ENCODE results near the gene FGF7. TPM values are rescaled to one million over a fixed set of nuclear protein-coding genes. Genes with fewer than 3 reads are reported as not detected.
"Not testable (repeated sequence)": the region's sequence is repeated elsewhere in the genome, so short reads cannot be mapped to it uniquely, and the experiment has no call there.

Gene FGF7, protein sequence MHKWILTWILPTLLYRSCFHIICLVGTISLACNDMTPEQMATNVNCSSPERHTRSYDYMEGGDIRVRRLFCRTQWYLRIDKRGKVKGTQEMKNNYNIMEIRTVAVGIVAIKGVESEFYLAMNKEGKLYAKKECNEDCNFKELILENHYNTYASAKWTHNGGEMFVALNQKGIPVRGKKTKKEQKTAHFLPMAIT
- total RNA-seq (under 1 TPM; 0.23 to 0.25 TPM), polyA plus RNA-seq (under 1 TPM in 1 of 3 donors, not detected in 2; 0.02 TPM), total RNA-seq (0 to 0.09 (median 0.04) reads per million in 6 experiments)

DNA sequence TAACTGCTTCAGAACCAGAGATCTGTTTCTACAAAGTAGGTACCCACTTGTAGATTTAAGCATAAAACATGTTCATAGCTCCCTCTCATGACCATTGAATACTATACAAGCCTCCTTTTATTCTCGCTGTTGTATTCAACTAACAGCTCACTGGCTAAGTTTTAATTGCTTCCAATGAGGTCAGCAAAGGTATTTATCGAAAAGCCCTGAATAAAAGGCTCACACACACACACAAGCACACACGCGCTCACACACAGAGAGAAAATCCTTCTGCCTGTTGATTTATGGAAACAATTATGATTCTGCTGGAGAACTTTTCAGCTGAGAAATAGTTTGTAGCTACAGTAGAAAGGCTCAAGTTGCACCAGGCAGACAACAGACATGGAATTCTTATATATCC lies at the start of gene FGF7:
Gene FGF7 (plus strand): TSS at position 222 of the 400 bp plus-strand sequence. CDS start 1,056 bp downstream, outside the sequence.
- H3K36me3 Mint-ChIP-seq: no peaks in the 10 kb centered on the region
- POLR2A ChIA-PET: no interaction called here
- ATAC-seq (no peak), DNase-seq (no peak)
- peak within 1 kb of the TSS in 3 of 10 donors; percentile 6 to 80 (median 11) for H3K27ac Mint-ChIP-seq
- H3K4me1 Mint-ChIP-seq: peaks cover 0 to 7% (median 4%) of the 10 kb centered on the region in 4 donors
- H3K4me3 Mint-ChIP-seq: peak within 1 kb of the TSS in 5 of 10 donors; percentile 12 to 74 (median 57)
- no peaks in the 10 kb centered on the region for H3K9me3 Mint-ChIP-seq
- no peaks in the 10 kb centered on the region for H3K27me3 Mint-ChIP-seq

DNA sequence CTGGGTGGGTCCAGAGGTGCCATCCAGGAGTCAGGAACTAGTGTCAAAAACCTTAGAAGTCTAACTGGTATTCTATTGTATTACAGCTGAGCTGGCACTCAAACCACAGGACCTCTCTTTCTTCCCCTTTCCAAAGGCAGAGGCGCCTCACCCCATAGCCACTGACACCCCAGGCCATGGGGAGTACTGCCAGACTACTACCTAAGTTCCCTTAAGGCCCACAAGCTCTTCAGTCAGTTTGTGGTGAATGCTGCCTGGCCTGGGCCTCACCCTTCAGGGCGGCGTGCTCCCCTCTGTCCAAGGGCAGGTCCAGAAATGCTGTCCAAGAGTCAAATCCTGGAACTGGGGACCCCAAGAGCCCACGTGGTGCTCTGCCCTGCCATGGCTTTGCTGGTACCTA lies 43.0 kb upstream of the FGF7 start:
- H3K4me1 Mint-ChIP-seq: no peaks in the 10 kb centered on the region
- H3K4me3 Mint-ChIP-seq: no peak overlapping the region
- DNase-seq (no peak), ATAC-seq (no peak)
- POLR2A ChIA-PET: no interaction called here
- H3K36me3 Mint-ChIP-seq: peaks cover 0 to 4% (median 1%) of the 10 kb centered on the region in 3 donors
- H3K9me3 Mint-ChIP-seq: peaks cover 0 to 3% (median 0%) of the 10 kb centered on the region in 9 donors
- no peaks in the 10 kb centered on the region for H3K27me3 Mint-ChIP-seq
- no peak overlapping the region for H3K27ac Mint-ChIP-seq

DNA sequence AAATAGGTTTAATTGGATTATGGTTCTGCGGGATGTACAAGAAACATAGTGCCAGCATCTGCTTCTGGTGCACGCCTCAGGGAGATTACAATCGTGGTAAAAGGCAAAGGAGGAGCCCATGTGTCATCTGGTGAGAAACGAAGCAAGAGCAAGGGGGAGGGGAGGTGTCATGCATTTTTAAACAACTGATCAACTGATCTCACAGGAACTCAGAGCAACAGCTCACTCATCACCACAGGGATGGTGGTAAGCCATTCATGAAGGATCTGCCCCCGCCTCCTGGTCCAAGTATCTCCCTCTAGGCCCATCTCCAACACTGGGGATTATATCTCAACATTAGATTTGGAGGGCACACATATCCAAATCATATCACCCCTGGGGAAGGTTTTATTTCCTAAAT lies 42.1 kb upstream of the FGF7 start:
- Mint-ChIP-seq H3K27me3 (no peaks in the 10 kb centered on the region), H3K9me3 (peaks cover 0 to 12% (median 0%) of the 10 kb centered on the region in 9 donors), H3K4me3 (no peak overlapping the region), H3K4me1 (no peaks in the 10 kb centered on the region), H3K36me3 (peaks cover 0 to 12% (median 1%) of the 10 kb centered on the region in 3 donors), H3K27ac (no peak overlapping the region)
- DNase-seq (no peak), ATAC-seq (no peak)
- POLR2A ChIA-PET: no interaction called here

DNA sequence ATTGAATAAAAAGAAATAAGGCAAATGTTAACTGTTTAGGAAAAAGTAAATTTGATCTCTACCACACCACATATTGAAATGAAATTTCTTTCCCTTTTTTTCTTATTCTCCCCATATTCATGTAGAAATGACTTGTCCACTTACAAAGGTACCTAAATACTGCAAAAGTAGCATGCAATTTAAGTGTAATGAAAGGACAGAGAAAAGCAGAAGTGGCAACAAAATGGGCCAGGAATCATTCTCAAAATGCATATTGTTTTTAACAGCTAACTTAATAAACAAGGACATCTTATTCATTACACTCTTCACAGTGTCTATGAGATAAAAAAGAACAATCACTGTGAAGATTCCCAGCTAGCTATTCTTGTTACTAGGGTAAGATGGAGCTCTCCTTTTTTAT lies 40.6 kb upstream of the FGF7 start:
- Mint-ChIP-seq H3K36me3 (peaks cover 0 to 24% (median 1%) of the 10 kb centered on the region in 3 donors), H3K27me3 (peaks cover 0 to 3% (median 2%) of the 10 kb centered on the region in 5 donors), H3K27ac (no peak overlapping the region), H3K9me3 (peaks cover 0 to 27% (median 0%) of the 10 kb centered on the region in 9 donors), H3K4me3 (no peak overlapping the region), H3K4me1 (no peaks in the 10 kb centered on the region)
- POLR2A ChIA-PET: no interaction called here
- DNase-seq (no peak), ATAC-seq (no peak)

DNA sequence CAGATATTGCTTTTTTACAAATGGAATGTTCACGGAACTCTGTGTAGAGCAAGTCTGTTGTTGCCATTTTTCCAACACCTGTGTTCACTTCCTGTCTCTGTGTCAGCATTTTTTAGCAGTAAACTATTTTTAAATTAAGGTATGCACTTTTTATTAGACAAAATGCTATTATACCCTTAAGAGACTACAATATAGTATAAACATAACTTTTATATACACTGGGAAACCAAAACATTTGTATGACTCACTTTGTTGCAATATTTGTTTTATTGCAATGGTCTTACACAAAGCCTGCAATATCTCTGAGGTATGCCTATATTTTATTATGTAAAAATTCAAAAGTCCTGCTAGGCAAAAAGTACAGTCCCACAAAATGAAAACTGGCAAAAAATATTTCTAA lies 39.8 kb upstream of the FGF7 start:
- no peak overlapping the region for H3K27ac Mint-ChIP-seq
- H3K4me3 Mint-ChIP-seq: no peak overlapping the region
- POLR2A ChIA-PET: no interaction called here
- H3K4me1 Mint-ChIP-seq: no peaks in the 10 kb centered on the region
- ATAC-seq (no peak), DNase-seq (no peak)
- peaks cover 0 to 35% (median under 1%) of the 10 kb centered on the region in 9 donors for H3K9me3 Mint-ChIP-seq
- peaks cover 0 to 31% (median 4%) of the 10 kb centered on the region in 3 donors for H3K36me3 Mint-ChIP-seq
- H3K27me3 Mint-ChIP-seq: peaks cover 0 to 3% (median 2%) of the 10 kb centered on the region in 5 donors

DNA sequence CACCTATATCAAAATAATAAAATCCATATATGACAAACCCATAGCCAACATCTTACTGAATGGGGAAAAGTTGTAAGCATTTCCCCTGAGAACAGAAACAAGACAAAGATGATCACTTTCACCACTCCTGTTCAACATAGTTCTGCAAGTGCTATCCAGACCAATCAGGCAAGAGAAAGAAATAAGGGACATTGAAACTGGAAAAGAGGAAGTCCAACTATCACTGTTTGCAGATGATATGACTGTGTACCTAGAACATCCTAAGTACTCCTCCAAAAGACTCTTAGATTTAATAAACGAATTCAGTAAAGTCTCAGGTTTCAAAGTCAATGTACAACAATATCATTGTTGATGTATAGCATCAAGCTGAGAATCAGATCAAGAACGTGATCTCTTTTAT lies 35.6 kb upstream of the FGF7 start:
- no peak for ATAC-seq
- Mint-ChIP-seq H3K27me3 (peaks cover 0 to 4% (median 2%) of the 10 kb centered on the region in 5 donors), H3K9me3 (peaks cover 0 to 46% (median 3%) of the 10 kb centered on the region in 9 donors), H3K4me3 (no peak overlapping the region), H3K36me3 (peaks cover 0 to 40% (median 3%) of the 10 kb centered on the region in 3 donors), H3K4me1 (no peaks in the 10 kb centered on the region), H3K27ac (no peak overlapping the region)
- POLR2A ChIA-PET: no interaction called here
- no peak for DNase-seq

DNA sequence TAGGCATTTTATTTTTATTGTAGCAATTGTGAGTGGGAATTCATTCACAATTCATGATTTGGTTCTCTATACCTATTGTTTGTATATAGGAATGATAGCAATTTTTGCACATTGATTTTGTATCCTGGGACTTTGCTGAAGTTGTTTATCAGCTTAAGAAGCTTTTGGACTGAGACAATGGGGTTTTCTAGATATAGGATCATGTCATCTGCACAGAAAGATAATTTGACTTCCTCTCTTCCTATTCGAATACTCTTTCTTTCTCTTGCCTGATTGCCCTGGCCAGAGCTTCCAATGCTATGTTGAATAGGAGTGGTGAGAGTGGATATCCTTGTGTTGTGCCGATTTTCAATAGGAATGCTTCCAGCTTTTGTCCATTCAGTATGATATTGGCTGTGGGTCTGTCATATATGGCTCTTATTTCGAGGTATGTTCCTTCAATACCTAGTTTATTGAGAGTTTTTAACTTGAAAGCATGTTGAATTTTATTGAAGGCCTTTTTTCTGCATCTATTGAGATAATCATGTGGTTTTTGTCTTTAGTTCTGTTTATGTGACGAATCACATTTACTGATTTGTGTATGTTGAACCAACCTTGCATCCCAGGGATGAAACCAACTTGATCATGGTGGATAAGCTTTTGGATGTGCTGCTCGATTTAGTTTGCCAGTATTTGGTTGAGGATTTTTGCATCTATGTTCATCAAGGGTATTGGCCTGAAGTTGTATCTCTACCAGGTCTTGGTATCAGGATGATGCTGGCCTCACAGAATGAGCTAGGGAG lies 20.3 kb upstream of the FGF7 start:
- H3K27me3 Mint-ChIP-seq, POLR2A ChIA-PET, H3K4me1 Mint-ChIP-seq, DNase-seq, H3K27ac Mint-ChIP-seq, ATAC-seq, H3K4me3 Mint-ChIP-seq: not testable (repeated sequence)
- H3K9me3 Mint-ChIP-seq: peaks cover 0 to 47% (median 13%) of the 10 kb centered on the region in 9 donors
- peaks cover 0 to 18% (median 0%) of the 10 kb centered on the region in 3 donors for H3K36me3 Mint-ChIP-seq

DNA sequence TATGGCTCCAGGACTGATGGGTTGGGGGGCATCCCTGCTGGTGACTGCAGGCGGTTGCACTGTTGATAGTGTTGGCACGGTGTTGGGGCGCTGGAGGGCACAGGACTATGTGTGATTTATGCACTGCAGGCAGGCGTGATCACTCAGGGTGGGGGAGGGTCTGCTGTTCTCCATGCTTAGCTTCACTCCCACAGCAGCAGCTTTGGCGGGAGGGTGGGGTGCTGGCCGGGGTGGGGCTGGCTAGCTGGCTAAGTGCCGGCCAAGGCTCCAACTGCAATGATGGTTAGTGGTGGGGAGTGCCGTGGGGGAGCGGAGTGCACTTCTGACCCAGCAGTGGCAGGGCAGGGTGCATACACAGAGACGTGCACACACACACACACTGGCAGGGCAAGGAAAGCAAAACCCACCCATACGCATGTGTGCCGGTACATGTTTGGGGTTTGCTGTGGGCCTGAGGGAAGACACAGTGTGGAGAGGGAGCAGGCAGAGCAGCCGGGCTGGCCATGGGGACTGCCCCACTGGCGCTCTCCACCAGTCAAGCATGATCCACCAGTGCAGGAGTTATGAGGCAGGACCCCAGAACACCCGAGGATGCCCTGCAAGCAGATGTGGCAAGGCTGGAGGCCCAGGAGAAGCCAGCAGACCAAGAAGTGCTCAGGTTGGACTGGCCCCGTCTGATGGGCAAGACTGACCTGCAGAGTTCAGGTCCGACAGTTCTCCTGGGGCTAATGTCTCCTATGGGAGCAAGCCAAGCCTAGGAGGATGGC lies 16.5 kb upstream of the FGF7 start:
- Mint-ChIP-seq H3K9me3 (peaks cover 0 to 44% (median 13%) of the 10 kb centered on the region in 9 donors), H3K4me1 (no peaks in the 10 kb centered on the region), H3K27me3 (peaks cover 6 to 17% (median 9%) of the 10 kb centered on the region in 5 donors), H3K27ac (no peak overlapping the region), H3K4me3 (no peak overlapping the region), H3K36me3 (peaks cover 0 to 18% (median 0%) of the 10 kb centered on the region in 3 donors)
- POLR2A ChIA-PET: no interaction called here
- no peak for ATAC-seq
- no peak for DNase-seq

DNA sequence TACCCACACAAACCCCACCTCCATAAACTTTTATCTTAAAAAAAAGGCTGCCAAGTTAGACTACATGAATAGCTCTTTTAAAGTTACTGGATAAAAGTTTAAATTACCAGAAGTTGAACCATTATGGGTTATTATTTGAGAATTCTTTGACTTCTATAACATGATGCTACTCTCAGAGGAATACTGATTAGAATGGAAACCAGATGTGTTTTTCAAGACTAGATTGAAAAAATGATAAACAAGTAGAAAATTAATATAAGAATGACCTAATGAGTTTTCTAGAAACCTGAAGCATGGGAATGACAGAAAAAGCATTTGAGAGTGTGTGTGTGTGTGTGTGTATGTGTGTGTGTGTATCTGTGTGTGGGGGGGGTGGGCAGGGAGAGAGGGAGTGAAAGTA lies 12.4 kb upstream of the FGF7 start:
- POLR2A ChIA-PET: no interaction called here
- no peak for DNase-seq
- no peaks in the 10 kb centered on the region for H3K36me3 Mint-ChIP-seq
- no peak for ATAC-seq
- peaks cover 0 to 5% (median 0%) of the 10 kb centered on the region in 9 donors for H3K9me3 Mint-ChIP-seq
- no peak overlapping the region for H3K4me3 Mint-ChIP-seq
- peaks cover 6 to 39% (median 11%) of the 10 kb centered on the region in 5 donors for H3K27me3 Mint-ChIP-seq
- H3K4me1 Mint-ChIP-seq: no peaks in the 10 kb centered on the region
- H3K27ac Mint-ChIP-seq: peak overlapping the region in 1 of 10 donors; percentile 36

DNA sequence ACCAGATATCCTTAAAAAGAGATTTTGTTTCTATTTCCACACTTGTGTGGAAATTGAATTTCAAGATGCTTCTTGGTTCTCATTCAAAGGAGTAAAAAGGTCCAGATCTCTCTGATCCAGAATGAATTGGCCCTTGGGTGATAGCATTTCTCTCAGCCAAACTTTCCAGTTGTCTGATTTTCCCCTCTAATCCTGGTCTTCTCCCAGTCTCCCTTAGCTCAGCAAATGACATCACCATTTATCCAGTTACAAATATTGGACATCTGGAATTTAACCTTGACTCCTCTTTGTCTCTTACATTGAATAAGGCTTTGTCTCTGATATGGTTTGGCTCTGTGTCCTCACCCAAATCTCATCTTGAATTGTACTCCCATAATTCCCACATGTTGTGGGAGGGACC lies 10.2 kb upstream of the FGF7 start:
- Mint-ChIP-seq H3K4me3 (no peak overlapping the region), H3K27me3 (peaks cover 6 to 47% (median 15%) of the 10 kb centered on the region in 5 donors), H3K27ac (no peak overlapping the region), H3K4me1 (no peaks in the 10 kb centered on the region), H3K36me3 (no peaks in the 10 kb centered on the region), H3K9me3 (no peaks in the 10 kb centered on the region)
- POLR2A ChIA-PET: no interaction called here
- ATAC-seq (no peak), DNase-seq (no peak)

DNA sequence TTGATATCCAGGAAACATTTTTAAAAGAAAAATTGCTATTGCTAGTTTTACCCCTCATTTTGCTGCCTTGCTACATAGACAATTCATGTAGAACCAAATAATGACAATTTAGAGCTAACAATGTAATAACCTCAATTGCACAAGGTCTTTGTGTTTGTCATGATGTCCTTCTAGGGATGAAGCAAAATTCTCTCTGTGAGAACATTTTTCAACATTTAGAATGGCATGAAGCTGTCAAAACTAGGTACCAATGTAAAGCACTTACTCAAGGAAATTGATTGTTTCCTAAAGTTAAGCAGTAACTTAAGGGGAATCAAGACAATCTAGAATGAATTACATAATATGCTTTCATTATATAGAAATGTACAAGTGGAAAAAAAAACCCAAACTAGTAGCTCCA lies 7.9 kb upstream of the FGF7 start:
- Mint-ChIP-seq H3K36me3 (no peaks in the 10 kb centered on the region), H3K4me3 (no peak overlapping the region), H3K27me3 (peaks cover 3 to 43% (median 13%) of the 10 kb centered on the region in 5 donors), H3K4me1 (no peaks in the 10 kb centered on the region), H3K9me3 (no peaks in the 10 kb centered on the region), H3K27ac (no peak overlapping the region)
- no peak for DNase-seq
- ATAC-seq: no peak
- POLR2A ChIA-PET: no interaction called here

DNA sequence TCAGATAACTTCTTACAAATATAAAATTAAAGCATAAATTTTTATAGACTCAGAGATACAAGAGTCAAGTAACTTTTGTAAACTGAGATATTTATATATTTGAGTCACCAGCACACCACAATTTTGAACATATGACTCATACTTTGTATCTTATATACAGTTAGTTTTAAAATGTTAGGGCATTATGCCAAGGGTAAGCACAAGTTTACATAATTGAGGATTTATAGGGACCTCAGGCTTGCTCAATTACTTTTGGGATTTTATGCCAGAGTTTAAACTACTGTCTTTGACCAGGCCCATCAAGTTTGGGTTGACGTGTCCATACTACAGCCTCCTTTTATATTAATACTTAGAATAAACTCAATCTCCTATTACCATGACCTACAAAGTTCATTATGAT lies 7.4 kb upstream of the FGF7 start:
- DNase-seq (no peak), ATAC-seq (no peak)
- no peaks in the 10 kb centered on the region for H3K36me3 Mint-ChIP-seq
- no peak overlapping the region for H3K4me3 Mint-ChIP-seq
- no peaks in the 10 kb centered on the region for H3K9me3 Mint-ChIP-seq
- no peak overlapping the region for H3K27ac Mint-ChIP-seq
- no peaks in the 10 kb centered on the region for H3K4me1 Mint-ChIP-seq
- POLR2A ChIA-PET: no interaction called here
- peaks cover 2 to 38% (median 12%) of the 10 kb centered on the region in 5 donors for H3K27me3 Mint-ChIP-seq

DNA sequence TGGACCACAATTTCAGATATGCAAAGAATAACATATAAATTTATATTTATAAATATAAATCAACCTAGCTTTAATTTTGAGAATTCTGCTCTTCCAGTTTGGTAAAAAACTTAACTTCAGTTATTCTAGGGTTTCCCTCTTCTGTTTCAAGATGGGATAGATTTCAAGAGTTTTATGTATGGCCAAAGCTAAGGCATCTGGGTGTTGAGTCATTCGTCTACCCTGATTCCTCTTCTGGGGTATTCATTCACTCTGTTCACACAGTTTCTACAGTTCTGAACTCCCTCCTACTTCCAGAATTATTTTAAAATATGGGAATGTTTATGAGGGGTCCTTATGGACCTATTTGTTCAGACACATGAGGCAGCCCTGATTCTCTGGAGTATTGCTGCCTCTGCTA lies 4.2 kb upstream of the FGF7 start:
- no peaks in the 10 kb centered on the region for H3K9me3 Mint-ChIP-seq
- ATAC-seq: no peak
- no peak overlapping the region for H3K27ac Mint-ChIP-seq
- peaks cover 0 to 26% (median 7%) of the 10 kb centered on the region in 5 donors for H3K27me3 Mint-ChIP-seq
- no peak for DNase-seq
- POLR2A ChIA-PET: no interaction called here
- no peaks in the 10 kb centered on the region for H3K36me3 Mint-ChIP-seq
- no peak overlapping the region for H3K4me3 Mint-ChIP-seq
- H3K4me1 Mint-ChIP-seq: peaks cover 0 to 7% (median 4%) of the 10 kb centered on the region in 4 donors

Measured in naive thymus-derived CD8-positive, alpha-beta T cell (primary cell).